OCI-LY3 (cell line): ENCODE results near the gene EMC10.

Experiments
- EZH2phosphoT487 ChIP-seq: fragments of 200-600 bp; shearing (Covaris generic); IDR thresholded peaks from 2 replicates; pipeline ENCODE4 v1.6.1; 2018; ENCODE audit warnings: antibody characterized with exemption, mixed run types, low read depth
- TF ChIP-seq, protein P1 (sequence below): fragments of 200-600, 300-600 bp; sonication (generic); IDR thresholded peaks from 2 replicates; pipeline ENCODE4 v1.5.1; 2014; ENCODE audit warnings: antibody characterized with exemption, low read length, low read depth

DNA sequence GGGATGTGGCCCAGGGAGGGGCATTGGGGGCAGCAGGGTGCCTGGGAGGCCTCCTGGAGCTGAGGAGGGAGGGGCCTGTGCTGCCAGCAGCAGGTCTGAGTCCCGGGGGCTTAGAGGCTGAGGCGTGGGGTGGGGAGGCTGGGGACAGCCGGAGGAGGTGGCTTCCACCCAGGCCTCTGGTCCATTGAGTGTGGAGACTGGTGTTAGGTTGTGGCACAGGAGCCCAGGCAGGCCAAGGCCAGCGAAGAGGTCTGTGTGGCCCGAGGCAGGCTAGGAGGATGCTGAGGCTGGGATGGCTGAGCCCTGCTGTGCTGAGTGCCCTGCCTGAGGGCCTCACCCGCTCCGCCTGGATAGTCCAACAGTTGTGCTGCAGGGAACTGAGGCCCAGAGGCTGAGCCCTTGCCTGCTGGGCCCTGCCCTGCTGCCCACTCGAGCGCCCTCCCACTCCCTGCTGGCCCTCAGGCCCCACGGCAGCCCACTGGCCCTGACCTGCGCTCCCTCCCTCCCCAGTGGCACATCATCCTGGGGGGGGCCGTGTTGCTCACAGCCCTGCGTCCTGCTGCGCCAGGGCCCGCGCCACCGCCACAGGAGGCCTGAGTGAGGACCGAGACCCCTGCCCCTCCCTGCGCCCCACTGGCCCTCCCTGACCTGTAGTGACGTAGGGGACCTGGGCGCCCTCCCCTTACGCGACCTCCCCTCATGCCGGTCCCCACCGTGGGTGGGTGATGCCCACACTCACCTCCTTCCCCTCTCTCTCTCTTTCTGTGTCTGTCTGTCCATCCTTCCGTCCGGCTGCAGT is 5.2 kb downstream of the EMC10 start:
- TF ChIP-seq, protein P1, sequence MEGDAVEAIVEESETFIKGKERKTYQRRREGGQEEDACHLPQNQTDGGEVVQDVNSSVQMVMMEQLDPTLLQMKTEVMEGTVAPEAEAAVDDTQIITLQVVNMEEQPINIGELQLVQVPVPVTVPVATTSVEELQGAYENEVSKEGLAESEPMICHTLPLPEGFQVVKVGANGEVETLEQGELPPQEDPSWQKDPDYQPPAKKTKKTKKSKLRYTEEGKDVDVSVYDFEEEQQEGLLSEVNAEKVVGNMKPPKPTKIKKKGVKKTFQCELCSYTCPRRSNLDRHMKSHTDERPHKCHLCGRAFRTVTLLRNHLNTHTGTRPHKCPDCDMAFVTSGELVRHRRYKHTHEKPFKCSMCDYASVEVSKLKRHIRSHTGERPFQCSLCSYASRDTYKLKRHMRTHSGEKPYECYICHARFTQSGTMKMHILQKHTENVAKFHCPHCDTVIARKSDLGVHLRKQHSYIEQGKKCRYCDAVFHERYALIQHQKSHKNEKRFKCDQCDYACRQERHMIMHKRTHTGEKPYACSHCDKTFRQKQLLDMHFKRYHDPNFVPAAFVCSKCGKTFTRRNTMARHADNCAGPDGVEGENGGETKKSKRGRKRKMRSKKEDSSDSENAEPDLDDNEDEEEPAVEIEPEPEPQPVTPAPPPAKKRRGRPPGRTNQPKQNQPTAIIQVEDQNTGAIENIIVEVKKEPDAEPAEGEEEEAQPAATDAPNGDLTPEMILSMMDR: no peak
- TF ChIP-seq EZH2phosphoT487: no peak
